Nephron progenitor cell (in vitro differentiated cells): ENCODE measurements around the gene TRIM56.
"Not testable (repeated sequence)": the region's sequence is repeated elsewhere in the genome, so short reads cannot be mapped to it uniquely, and the experiment has no call there.

Experiments
- DNase-seq: peaks from one replicate; pipeline ENCODE4 v3.0.0; 2021
- H3K27ac Mint-ChIP-seq: 2 replicates; pipeline ENCODE4 v1.8.0; 2021; ENCODE audit warnings: mild to moderate bottlenecking, moderate library complexity, mixed read lengths
- H3K27me3 Mint-ChIP-seq: 2 replicates; pipeline ENCODE4 v1.8.0; 2021; ENCODE audit warnings: mild to moderate bottlenecking, low read depth, mixed read lengths; ENCODE audit not compliant: poor library complexity
- H3K36me3 Mint-ChIP-seq: 2 replicates; pipeline ENCODE4 v1.8.0; 2021; ENCODE audit warnings: low read depth, mixed read lengths
- H3K4me1 Mint-ChIP-seq: 2 replicates; pipeline ENCODE4 v1.8.0; 2021; ENCODE audit warnings: mixed read lengths
- H3K4me3 Mint-ChIP-seq: 2 replicates; pipeline ENCODE4 v1.8.0; 2021; ENCODE audit warnings: mild to moderate bottlenecking, moderate library complexity, mixed read lengths
- H3K9me3 Mint-ChIP-seq: 2 replicates; pipeline ENCODE4 v1.8.0; 2021; ENCODE audit warnings: mild to moderate bottlenecking, moderate library complexity, mixed read lengths
- TF ChIP-seq, protein P1 (sequence below): fragments of 200-600 bp; sonication (generic); IDR thresholded peaks from 2 replicates; pipeline ENCODE4 v1.5.0; 2021; ENCODE audit warnings: antibody characterized with exemption

TRIM56 gene

DNA sequence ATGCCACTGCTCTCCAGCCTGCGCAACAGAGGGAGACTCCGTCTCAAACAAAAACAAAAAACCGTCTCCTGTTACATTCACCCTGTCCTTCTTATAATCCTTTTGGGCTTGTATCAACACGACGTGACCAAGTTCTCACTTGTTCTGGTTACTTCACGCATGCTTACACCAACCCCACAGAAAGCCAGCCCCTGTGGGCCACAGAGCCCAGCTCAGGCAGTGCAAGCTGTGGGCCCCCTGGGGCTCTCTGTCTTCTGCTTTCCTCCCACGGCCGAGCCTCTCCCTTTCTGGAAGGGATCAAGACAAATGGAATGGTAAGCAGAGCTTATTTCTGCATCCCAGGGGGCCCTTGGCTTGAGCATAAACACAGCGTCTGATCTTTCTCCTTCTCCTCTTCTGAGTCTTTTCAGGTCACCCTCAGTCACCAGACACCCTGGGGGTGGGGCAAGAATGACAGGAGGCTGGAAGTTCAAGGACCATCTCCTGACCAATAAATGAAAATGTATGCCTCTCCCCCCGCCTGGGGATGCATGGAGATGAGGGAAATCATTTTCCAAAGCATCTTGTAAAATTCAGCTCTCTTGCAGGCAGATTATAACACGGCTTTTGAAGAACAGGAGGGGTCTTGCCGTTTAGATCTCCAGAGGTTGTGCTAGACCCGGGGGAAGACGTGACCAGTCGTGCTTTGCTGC, 19.0 kb upstream of the TRIM56 start:
- H3K27ac Mint-ChIP-seq = peak overlapping the region; percentile 95
- peak; percentile 40 for DNase-seq
- TF ChIP-seq, protein P1, sequence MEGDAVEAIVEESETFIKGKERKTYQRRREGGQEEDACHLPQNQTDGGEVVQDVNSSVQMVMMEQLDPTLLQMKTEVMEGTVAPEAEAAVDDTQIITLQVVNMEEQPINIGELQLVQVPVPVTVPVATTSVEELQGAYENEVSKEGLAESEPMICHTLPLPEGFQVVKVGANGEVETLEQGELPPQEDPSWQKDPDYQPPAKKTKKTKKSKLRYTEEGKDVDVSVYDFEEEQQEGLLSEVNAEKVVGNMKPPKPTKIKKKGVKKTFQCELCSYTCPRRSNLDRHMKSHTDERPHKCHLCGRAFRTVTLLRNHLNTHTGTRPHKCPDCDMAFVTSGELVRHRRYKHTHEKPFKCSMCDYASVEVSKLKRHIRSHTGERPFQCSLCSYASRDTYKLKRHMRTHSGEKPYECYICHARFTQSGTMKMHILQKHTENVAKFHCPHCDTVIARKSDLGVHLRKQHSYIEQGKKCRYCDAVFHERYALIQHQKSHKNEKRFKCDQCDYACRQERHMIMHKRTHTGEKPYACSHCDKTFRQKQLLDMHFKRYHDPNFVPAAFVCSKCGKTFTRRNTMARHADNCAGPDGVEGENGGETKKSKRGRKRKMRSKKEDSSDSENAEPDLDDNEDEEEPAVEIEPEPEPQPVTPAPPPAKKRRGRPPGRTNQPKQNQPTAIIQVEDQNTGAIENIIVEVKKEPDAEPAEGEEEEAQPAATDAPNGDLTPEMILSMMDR = no peak
- H3K9me3 Mint-ChIP-seq = no peaks in the 10 kb centered on the region
- H3K4me3 Mint-ChIP-seq = peak overlapping the region; percentile 55
- peaks cover 50% of the 10 kb centered on the region for H3K27me3 Mint-ChIP-seq
- peaks cover 21% of the 10 kb centered on the region for H3K4me1 Mint-ChIP-seq
- no peaks in the 10 kb centered on the region for H3K36me3 Mint-ChIP-seq

DNA sequence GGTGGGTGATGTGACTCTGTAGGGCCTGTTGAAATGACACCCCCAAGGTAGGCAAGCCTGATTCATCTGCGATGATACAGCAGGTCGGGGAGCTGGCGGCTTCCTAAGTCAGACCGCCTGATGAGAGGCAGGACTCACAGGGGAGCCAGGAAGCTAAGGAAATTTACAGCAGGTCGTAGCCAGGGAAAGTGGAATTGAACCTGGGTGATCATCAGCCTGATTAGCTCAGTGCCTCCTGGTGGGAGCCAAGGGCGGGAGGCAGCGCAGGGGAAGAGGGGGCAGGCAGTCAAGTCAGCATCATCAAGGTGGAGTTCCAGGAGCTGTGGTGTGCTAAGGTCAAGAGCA, 18.5 kb upstream of the TRIM56 start:
- no peaks in the 10 kb centered on the region for H3K9me3 Mint-ChIP-seq
- H3K36me3 Mint-ChIP-seq = no peaks in the 10 kb centered on the region
- DNase-seq = no peak
- peak overlapping the region; percentile 64 for H3K27ac Mint-ChIP-seq
- H3K4me3 Mint-ChIP-seq = peak overlapping the region; percentile 55
- TF ChIP-seq, protein P1 = no peak
- peaks cover 21% of the 10 kb centered on the region for H3K4me1 Mint-ChIP-seq
- H3K27me3 Mint-ChIP-seq = peaks cover 49% of the 10 kb centered on the region

DNA sequence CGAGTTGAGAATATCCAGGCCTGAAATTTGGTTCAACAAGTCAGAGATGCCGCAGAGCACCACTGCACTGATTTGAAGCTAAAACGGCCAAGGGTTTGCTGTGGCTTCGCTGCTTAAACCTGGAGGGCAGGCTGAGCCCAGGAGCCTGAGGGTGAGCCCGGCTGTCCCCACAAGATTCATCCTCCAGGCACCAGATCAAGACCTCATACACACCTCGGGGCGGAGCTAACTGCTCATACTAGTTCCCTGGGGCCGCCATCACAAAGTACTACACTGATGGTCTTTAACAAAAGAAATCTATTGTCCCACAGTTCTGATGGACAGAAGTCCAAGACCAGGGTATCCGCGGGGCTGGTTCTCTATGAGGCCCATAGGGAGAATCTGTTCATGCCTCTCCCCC, 16.9 kb upstream of the TRIM56 start:
- H3K9me3 Mint-ChIP-seq = no peaks in the 10 kb centered on the region
- no peaks in the 10 kb centered on the region for H3K36me3 Mint-ChIP-seq
- TF ChIP-seq, protein P1 = no peak
- no peak overlapping the region for H3K4me3 Mint-ChIP-seq
- H3K27me3 Mint-ChIP-seq = peaks cover 48% of the 10 kb centered on the region
- DNase-seq = no peak
- no peak overlapping the region for H3K27ac Mint-ChIP-seq
- peaks cover 21% of the 10 kb centered on the region for H3K4me1 Mint-ChIP-seq

DNA sequence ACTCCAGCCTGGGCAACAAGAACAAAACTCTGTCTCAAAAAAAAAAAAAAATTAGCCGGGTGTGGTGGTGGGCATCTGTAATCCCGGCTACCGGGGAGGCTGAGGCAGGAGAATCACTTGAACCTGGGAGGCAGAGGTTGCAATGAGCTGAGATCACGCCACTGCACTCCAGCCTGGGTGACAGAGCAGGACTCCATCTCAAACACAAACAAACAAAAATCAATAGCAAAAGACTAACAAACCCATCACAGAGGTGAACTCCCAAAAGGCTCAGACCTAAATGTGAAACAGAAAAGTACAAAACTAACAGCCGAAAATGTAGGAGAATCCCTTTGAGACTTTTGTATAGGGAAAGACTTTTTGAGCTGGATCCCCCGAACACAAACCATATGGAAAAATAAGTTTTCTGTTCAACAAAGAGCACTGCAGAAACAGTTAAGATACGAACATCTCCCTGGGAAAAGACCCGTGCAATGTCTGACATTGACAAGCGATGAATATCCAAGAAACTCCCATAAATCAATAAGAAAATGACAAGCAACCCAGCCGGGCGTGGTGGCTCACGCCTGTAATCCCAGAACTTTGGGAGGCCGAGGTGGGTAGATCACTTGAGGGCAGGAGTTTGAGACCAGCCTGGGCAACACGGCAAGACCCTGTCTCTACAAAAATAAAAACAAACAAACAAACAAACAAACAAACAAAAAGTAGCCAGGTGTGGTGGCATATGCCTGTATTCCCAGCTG, 13.7 kb upstream of the TRIM56 start:
- not testable (repeated sequence) for H3K27ac Mint-ChIP-seq, DNase-seq, H3K9me3 Mint-ChIP-seq, H3K36me3 Mint-ChIP-seq, H3K4me3 Mint-ChIP-seq
- Mint-ChIP-seq H3K27me3 (peaks cover 28% of the 10 kb centered on the region), H3K4me1 (peaks cover 12% of the 10 kb centered on the region)

DNA sequence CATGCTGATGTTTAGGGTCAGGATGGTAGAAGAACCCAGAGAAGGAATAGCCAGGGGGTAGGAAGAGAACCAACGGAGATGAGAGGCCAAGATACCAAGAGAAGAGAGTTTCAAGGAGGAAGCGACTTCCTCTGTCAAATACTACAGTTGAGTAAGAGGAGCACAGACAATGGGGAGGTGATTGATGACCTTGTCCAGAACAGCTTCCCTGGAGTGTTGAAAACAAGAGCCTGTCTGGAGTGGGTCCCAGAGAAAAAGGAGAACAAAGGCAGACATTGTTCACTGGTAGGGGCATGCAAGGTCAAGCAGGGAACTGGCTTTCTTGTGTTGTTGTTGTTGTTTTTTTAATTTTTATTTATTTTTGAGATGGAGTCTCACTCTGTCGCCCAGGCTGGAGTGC, 9.6 kb upstream of the TRIM56 start:
- TF ChIP-seq, protein P1 = no peak
- Mint-ChIP-seq H3K9me3 (no peaks in the 10 kb centered on the region), H3K36me3 (no peaks in the 10 kb centered on the region), H3K4me1 (peaks cover 11% of the 10 kb centered on the region), H3K27ac (no peak overlapping the region), H3K27me3 (peaks cover 35% of the 10 kb centered on the region), H3K4me3 (no peak overlapping the region)
- DNase-seq = no peak

DNA sequence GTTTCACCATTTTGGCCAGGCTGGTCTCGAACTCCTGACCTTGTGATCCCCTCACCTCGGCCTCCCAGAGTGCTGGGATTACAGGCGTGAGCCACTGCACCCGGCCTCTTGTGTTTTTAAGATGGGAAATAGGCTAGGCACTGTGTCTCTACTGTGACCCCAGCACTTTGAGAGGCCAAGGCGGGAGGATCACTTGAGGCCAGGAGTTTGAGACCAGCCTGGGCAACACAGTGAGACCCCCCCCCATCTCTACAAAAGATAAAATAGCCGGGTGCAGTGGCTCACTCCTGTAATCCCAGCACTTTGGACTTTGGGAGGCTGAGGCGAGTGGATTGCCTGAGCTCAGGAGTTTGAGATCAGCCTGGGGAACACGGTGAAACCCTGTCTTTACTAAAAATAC, 9.1 kb upstream of the TRIM56 start:
- Mint-ChIP-seq H3K4me1 (peaks cover 11% of the 10 kb centered on the region), H3K27me3 (peaks cover 30% of the 10 kb centered on the region)
- H3K4me3 Mint-ChIP-seq, H3K9me3 Mint-ChIP-seq, H3K27ac Mint-ChIP-seq, DNase-seq, H3K36me3 Mint-ChIP-seq: not testable (repeated sequence)
